Cerebellar cortex (tissue), 1 donor: ENCODE data around the gene LAPTM5.

ENCODE experiments used
- DNase-seq: peaks from one replicate; pipeline ENCODE4 v3.0.0-alpha.2; 2015; ENCODE audit warnings: low spot score

Gene LAPTM5

DNA sequence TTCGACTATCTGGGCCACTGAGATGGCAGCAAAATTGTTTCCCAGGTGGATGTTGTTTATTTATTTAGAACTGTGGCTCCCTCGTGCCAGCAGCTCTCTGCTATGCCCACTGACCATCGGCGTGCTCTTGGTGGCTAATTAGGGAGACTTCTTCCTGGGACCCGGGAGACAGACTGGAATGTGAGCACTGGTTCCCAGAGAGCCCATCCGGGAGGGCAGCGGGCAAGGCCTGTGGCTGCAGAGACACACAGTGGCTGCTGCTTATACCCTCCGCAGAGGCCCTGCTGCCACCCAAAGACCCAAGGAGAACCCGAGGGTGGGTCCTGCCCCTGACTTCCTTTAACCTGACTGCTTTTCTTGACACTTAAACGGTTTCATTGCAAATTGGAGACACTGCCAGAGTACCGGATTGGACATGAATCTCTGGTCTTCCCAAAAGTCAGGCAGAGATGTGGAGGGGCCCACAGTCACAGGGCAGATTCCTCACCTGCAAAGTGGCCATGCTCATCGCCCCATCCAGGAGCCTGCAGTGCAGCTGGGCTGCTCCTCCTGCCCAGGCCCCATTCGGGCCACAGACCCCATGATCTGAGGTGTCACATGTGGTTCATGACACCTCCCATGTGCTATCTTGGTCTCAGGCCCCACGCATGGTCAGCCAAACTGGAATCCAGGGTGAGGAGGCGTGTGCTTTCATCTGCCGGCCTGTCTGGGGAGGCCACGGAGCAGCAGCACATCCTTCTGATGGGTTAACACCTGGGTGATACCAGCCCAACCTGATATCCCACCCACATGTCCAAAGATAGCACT, 28.5 kb downstream of the LAPTM5 start:
- no peak for DNase-seq

DNA sequence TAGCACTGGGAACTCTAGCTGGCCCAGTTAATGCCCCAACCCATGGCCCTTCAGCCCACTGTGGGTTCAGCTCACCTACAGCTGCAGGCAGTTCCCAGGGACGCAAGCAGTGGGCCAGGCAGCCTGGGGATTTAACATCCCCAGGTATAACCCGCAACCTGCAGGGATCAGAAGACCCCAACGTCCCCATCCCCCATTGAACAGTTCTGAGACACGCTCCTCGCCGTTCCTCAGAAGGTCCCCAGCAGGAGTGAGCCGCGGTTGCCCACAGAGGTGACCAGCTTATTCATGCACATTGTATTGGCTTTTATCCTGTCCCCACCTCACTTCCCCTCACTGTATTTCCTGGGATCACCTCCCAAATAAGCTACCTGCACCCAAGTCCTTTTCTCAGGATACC, 29.2 kb downstream of the LAPTM5 start:
- DNase-seq: no peak

DNA sequence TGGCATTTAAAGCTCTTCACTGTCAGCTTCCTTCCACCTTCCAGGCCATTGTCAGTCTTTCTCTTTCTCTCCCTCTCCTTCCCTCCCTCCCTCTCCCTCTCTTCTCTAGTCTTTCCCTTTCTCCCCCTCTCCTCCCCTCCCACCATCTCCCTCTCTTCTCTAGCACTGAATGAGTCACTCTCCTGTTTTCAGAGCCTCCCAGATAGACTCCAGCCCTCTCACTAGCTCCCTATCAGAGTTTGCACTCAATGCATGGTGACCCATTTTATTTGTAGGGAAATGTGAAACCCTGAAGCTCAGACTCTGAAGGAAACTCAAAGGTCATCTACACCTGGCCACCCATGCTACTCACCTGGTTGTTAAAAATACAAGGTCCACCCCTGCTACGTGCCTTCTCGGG, 29.8 kb downstream of the LAPTM5 start:
- no peak for DNase-seq

DNA sequence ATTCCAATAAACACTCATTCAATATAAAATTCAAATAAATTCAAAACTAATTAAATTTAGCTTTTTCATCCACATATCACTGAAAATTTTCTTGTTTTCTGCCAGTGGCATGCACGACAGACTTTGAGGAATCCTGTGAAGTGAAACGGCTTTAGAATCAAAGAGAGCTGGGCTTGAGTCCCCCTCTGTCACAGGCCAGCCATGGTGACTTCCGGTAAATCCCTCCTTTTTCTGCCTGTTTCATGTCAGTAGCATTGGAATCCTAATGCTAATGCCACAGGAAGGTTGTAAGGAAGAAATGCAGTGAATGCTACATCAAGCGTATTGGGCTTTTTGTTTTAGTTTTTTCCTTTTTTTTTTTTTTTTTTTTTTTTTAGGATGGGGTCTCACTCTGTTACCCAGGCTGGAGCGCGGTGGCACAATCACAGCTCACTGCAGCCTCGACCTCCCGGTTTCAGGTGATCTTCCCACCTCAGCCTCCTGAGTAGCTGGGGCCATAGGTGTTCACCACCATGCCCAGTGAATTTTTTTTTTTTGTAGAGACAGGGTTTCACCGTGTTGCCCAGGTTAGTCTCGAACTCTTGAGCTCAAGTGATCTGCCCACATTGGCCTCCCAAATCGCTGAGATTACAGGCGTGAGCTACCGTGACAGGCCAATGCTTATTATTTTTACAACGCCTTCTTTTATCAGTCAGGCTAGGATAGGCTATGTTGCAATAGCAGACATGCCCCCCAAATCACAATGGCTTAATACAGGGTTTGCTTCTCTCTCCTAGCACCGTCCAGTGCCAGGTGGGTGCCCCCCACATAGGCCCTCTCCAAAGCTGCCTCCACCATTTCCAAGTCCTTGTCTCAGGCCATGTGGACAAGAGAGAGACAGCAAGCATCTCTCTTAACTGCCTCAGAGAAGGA, 30.5 kb downstream of the LAPTM5 start:
- DNase-seq: no peak

DNA sequence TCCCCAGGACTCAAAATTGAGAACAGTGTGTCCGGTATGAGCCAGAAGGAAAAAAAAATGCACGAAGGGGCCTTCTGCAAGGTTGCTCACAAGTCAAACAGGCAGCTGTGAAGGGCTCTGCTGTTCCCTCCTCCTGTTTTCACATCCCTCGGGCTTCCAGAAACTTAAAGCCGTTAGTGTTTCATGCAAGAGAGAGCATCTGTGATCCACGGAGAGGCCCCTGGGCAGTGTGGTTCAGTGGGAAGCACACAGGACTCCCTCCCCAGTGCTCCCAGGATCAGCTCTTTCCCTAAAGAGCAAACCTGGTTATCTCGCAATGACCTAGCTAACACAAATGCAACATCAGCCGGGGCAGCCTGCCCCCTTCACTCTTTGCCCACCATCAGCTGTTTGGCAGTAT, 31.3 kb downstream of the LAPTM5 start:
- DNase-seq: no peak

DNA sequence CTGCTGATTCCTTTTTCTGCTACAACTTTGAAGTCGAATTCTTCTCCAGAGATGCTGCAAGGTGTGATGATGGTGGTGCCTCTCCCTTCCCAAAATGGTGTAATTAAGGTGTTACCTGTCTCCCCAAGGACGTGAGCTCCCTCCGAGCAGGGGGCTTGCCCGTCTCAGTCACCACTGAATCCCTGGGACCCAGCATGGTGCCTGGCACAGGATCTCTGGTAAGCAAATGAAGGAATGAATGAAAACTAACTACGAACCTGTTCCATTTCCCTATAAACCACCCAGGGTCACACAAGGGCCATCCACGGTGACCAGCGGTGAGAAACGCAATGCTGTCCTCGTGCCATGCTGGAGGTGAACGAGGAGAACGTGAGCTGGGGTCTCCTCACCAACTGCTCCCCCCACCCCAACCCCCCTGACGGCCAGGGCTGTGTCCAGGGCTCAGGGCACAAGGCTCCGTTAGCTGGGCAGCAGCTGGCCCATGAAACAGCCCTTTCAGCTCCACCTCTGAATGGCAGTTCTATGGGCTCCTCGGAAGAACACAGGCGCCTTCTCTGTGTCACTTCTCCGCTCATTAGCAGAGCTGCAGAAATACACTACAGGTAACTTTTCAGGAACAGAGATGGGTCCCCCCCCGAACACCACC, 32.0 kb downstream of the LAPTM5 start:
- no peak for DNase-seq

DNA sequence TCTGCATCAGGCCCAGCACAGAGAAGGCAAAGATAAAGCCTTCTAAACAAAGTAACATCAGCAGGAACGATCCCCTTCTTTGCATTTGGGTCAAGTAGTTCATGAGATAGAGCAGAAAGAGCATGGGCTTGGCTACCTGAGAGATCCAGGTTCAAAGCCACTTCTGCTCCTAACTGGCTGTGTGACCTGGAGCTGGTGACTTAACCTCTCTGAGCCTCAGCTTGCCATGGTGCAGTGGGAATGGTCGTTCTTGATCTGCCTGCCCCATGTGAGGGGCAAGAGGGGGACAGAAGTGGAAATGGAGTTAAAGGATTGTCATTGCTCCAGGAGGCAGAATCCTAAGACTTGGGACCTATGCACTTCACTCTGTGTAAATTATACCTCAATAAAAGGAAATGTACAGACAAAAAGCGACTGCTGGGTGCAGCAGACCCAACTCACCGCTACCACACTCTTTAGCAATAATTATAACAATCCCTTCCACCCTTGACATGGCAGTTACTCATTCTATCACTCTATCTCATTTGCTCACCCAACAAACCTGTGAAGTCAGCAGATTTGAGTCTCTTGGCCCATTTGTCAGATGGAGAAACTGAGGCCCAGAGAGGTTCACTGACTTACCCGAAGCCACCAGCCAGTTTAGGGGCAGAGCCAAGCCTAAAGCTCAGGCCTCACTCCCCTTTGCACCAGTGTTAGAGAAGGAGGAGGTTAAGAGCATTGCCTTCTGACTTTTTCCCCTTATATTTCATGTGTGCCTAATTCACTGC, 32.7 kb downstream of the LAPTM5 start:
- DNase-seq: no peak

DNA sequence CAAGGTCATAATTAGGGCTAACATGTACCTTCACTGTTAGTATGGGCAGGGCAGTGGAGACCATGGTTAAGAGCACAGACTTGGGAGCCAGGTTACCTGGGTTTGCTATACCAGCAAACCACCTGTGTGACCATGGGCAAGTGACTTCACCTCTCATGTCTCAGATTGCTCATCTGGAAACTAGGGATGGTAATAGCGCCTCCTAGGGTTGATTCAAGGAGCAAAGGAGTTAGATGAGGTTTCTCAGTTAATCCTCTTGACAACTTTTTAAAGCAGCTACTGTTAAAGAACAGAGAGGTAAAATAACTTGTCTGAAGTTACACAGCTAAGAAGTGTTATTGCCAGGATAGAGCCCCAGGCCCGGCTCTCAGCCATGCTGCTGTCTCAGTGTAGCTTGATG, 33.4 kb downstream of the LAPTM5 start:
- no peak for DNase-seq

DNA sequence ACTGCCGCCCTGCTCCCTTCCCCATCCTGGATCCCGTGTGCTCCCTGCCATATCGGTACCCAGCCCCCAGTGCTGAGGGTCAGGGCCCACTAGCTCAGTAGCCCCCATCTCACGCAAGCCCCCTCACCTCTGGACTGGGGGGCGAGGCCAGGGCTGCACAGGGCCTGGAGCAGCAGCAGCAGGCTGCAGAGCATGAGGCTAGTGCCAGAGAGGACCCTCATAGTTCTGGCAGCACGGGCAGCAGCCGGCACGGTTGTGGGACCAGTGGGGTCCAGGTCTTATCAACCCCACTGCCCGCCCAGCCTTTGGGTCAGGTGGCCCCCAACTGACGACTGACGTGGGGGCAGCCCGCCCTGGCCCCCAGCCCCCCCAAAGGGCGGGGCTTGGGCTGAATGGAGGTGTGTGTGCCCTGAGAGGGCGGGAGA, 34.2 kb downstream of the LAPTM5 start, which contains the start of gene MATN1:
MATN1 (minus strand) TSS at position 255 of the 425 bp plus-strand sequence; CDS start at position 221, 34 bp downstream.
- no peak for DNase-seq

DNA sequence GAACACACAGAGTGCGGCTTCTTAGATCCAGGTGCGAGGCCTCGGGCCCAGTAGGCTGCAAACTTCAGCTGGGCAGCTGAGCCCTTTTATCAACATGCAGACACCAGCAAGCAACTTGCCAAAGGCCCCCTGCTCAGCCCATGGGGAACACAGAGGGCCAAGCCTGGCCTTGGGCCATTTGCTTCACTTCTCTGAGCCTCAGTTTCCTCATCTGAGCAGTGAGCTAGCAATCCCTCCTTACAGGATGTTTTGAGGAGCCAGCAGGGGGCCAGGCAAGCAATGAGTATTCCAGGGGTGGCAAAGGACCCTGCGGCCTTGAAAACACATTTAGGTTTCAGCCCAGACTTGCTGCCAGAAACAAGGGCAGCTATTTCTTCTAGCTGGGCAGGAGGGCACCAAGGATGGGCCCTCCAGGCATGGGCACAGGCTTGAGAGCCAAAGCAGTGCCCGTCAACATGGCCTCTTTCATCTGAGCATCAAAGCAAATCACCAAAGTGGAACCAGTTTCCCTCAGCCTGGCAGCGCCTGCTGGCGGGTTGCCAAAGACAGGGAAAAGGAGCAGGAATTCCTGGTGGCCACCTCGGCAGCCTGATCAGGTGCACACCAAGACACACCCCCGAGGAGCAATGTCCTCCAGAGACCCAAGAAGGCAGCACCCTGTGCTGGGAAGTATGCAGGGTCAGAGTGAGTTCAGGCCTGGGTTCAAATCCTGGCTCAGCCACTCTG, 35.6 kb downstream of the LAPTM5 start:
- DNase-seq: no peak

DNA sequence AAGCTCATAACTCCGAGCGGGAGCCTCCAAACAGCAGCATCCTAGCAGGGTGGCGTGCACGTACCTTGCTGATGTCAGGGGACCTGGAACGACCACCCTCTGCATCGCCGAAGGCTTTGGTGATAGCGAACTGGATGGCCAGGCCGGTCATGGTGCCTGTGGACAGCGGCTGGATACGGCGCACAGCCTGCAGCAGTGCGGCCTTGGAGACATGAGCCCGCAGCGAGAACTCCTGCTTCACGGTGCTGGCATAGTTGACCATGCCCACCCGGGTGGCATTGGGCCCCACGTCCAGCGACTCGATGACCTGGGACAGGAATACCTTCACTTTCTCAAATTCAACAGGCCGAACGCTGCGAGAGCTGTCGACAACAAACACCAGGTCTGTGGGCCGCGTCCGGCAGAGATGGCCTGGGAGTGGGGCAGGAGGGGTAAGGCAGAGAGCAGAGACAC, 36.2 kb downstream of the LAPTM5 start:
- no peak for DNase-seq

DNA sequence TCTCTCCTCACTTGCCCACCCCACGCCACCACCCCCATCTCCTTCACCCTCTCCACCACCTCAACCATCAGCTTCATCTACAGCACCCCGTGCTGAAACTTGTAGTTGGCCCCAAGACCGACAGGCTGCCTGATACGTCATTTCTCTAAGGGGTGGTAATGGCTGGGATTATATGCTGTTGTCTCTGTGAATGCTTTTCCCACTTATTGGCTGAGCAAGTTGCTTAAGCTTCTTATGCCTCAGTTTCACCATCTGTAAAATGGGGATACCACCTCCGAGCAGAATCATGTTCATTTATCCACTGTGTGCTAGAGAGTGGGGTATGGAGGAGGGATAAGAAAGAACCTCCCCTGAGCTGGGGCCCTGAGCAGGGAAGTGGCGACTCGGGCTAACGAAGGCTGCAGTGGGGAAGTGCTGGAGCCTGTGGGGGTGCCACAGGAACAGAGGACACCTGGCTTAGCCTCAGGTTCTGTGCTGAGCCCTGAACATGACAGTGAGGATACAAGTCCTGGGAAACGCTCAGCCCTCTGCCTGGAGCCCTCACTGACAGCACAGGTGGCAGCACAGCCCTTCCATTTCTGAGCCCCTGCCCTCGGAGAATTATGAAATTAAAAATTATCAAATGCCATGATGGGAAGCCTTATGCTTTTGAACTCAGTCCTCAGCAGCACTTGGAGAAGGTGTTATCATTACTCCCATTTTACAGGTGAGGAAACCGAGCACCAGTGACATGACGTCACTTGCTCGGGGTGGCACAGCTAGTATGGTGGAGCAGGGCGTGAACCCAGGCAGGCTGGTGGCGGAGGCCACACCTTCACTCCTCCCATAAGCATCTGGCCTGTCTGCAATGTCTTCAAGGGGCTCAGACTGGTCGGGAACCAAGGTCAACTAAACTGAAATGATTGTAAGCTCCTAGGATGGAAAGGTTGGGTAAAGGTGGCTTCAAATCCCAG, 37.0 kb downstream of the LAPTM5 start:
- DNase-seq: no peak

DNA sequence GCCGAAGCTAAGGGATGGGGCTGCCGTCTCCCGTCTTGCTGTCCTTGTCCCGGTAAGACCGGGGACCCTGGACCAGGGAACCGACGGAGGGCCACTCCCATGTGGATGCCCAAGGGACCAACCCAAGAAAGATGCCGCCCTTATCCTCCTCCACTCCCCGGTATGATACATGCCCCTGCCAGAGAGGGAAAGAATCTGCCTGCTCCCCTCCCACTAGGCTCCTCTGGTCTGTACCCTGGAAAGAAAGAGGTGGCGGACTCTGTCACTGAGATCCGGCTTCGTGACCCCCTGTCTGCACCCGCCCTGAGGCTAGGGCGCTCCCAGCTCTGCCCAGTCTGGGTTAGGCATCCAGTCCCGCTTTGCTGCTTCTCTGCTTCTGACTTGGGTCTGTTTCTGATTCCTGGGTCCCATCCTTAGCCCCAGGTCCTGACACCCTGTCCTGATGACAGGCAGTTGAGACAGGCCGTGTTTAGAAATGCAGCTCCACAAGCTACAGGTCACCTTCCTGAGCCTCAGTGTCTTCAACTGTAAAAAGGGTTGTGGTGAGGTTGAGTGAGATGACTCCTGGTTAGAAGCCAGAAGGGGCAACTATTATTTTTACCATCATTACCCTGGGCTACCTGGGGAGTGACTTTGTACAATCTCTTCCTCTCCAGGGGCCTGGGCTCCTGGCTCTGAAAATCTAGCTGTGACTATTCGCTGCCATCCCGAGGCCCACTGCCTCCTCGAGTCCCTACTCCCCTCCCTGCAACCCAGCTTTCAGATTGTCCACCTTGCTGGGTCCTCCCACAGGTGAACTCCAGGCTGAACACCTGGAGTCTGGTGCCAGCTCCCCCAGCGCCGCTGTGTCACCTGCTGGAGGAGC, 37.9 kb downstream of the LAPTM5 start:
- peak; percentile 16 for DNase-seq

DNA sequence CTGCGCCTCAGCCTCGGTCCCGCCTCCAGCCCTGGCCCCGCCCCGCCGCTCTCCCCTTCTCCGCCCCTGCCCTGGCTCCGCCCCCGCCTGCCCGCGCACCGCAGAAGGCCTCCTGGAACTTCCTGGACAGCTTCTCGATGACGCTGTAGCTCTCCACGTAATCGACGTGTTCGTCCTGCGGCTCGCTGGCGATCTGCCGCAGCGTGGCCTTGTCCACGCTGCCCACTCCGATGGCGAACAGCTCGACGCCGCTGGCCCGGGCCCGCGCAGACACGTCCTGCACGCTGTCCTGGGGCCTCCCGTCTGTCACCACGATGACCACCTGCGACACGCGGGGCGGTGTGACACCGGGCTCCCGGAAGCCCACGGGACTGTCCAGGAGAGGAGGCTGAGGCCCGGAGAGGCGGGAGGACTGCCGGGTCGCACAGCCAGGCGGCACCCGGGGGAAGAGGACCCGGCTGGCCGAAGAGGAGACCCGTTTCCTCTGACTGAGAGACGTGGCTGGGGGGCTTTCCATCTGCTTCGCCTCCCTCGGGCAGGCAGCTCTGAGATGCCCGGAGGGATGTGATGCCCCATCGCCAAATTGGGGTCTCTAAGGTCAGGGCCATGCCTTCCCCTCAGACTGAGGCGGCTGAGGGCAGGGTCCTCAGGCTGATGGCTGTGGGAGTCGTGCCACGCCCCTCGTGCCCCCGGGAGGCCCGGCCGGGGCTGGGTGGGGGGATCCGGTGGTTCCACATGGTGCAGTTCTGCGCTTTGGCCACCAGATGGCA, 38.8 kb downstream of the LAPTM5 start:
- DNase-seq: peak; percentile 87

DNA sequence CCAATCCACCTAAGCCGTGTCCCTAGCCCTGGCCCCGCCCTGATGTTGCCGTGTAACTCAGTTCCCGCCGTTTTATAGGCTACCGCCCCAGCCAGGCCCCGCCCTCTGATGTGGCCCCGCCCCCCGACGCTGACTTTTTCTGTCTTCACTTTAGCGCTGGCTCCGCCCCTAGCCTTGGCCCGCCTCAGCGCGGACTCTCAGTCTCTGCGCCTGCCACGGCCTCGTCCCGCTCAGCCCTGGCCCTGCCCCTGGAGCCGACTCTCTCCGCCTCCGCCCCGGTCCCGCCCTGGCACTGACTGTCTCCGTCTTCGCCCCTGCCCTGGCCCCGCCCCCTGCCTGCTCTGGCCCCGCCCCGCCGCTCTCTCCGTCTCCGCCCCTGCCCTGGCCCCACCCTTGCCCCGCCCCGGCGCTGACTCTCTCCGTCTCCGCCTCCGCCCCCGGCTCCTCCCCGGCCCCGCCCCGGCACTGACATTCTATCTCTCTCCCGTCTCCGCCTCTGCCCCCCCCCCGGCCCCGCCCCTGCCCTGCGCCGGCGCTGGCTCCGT, 39.4 kb downstream of the LAPTM5 start:
- DNase-seq: peak; percentile 98

DNA sequence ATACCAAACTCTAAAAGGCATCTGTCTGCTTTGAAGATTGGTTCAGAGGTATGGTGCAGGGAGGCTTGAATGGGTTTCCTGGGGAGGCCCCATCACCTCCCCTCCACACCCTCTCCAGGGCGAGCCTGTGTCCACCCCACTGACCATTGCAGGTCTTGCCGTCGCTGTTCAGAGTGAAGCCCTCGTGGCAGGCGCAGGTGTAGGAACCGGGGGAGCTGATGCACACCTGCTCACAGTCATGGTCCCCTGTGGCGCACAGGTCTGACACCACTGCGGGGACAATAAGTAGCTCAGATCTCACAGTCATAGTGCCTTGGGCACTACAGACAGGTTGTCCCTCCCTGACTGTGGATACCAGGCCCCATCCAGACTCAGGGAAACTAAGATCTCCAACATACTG, 40.9 kb downstream of the LAPTM5 start:
- DNase-seq: no peak

DNA sequence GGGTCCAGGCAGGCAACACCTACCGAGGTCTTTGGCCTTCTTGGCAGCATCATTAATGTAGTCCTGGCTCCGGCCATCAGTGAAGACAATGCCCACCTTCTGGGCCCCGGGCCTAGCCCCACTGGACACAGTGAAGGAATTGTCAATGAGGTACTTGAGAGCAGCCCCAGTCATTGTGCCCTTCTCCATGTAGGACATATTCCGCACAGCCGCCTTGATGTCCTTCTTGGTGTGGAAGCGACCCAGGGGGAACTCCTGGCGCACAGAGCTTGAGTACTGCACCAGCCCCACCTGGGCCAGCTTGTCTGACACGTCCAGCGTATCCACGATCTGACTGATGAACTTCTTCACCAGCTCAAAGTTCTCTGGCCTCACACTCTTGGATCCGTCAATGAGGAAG, 41.7 kb downstream of the LAPTM5 start:
- DNase-seq: no peak

DNA sequence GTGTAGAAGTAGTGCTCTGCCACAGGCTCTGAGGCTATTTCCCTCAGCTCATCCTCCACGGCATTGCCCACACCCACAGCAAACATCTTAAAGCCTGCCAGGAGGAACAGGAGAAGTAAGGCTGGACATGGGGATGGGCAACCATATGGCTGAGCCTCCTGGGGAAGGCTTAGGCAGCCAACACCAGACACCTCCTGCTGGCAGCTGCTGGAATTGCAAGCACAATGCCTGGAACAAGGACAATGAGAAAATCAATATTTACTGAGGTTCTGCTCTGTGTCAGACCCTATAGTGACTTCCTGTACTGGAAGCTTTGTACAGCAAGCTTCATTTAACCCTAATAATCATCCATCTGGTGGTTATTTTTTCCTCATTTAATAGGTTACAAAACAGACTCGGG, 42.4 kb downstream of the LAPTM5 start:
- DNase-seq: no peak
